Vagina (tissue), 2 donors: ENCODE results near the gene CUL7.

Experiments used
- POLR2A ChIP-seq, 2 donors: fragments of 450-650 bp; IDR thresholded peaks; one replicate each; pipeline ENCODE4 v1.6.1; 2017; ENCODE audit warnings: antibody characterized with exemption in 2 of 2, mild to moderate bottlenecking in 2 of 2, moderate library complexity in 2 of 2
- POLR2AphosphoS5 ChIP-seq, 2 donors: sonication (generic); formaldehyde crosslinking; IDR thresholded peaks; one replicate each; pipeline ENCODE4 v1.9.0; 2017; ENCODE audit warnings: antibody characterized with exemption in 2 of 2, mild to moderate bottlenecking in 2 of 2, low read depth in 1 of 2; ENCODE audit not compliant: insufficient read depth in 1 of 2
- TF ChIP-seq, protein P1 (sequence below), 3 experiments: fragments of 450-650 bp in 2 of 3; fragments of 200-600 bp in 1 of 3; sonication (generic) in 1 of 3; IDR thresholded peaks; one replicate each; pipeline ENCODE4 v1.5.1; 2017 to 2019; ENCODE audit warnings: antibody characterized with exemption in 3 of 3, mild to moderate bottlenecking in 2 of 3, moderate library complexity in 2 of 3

DNA sequence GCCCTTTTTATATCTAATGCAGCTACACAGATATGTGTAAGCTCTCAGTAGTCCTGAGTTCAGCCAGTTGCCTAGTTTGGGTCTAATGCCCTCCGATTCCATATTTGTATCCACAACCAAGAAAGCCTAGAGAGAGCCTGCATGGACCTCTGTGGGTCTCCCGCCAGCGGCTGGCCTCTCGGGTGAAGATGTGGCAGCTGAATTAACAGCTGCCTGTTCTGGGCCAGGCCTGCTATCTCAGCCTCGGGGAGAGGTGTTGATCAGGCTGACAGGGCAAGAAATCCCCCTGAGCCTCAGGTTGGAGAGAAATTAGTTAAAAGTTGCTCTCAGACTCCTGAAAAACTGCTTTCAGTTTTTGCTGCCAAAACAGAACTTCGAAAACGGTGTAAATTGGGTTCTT is 42.3 kb upstream of the CUL7 start:
- TF ChIP-seq POLR2A (IDR thresholded peaks at IDR 0.05), result no peak
- TF ChIP-seq, protein P1, sequence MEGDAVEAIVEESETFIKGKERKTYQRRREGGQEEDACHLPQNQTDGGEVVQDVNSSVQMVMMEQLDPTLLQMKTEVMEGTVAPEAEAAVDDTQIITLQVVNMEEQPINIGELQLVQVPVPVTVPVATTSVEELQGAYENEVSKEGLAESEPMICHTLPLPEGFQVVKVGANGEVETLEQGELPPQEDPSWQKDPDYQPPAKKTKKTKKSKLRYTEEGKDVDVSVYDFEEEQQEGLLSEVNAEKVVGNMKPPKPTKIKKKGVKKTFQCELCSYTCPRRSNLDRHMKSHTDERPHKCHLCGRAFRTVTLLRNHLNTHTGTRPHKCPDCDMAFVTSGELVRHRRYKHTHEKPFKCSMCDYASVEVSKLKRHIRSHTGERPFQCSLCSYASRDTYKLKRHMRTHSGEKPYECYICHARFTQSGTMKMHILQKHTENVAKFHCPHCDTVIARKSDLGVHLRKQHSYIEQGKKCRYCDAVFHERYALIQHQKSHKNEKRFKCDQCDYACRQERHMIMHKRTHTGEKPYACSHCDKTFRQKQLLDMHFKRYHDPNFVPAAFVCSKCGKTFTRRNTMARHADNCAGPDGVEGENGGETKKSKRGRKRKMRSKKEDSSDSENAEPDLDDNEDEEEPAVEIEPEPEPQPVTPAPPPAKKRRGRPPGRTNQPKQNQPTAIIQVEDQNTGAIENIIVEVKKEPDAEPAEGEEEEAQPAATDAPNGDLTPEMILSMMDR (IDR thresholded peaks at IDR 0.05), result no peak
- no peak for TF ChIP-seq POLR2AphosphoS5 (IDR thresholded peaks at IDR 0.05; ENCODE audit: insufficient read depth in 1 of 2, low read depth in 1 of 2)
